ENCODE data around the gene TPRN.

DNA sequence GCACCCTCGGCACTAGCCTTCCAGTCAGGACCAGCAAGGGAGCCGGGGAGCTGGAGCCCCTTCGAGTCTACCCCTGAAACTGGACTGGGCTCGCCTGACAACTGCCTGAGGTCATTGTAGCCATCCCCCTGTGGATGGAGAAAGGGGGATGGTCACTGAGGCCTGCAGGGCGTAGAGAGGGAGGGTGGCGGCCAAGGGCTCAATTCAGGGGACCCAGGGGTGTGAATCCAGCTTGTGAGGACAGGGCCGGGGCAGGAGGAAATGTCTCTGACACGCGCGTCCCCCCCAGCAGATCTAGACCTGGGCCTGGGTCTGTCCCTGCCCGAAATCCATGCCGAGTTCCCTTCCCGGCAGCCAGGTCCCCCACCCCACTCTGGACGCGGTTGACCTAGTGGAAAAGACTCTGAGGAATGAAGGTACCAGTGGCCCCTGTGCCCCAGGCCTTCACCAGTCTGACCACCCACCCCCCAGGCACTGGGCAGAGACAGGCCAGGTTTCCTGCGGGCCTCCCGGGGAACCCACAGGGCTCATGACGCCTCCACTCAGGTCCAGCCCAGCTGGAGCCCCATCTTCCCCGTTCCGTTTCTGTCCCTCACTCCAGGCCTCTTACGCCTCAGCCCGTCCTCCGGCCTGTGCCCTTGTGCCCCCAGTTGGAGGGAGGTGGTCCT is 31.0 kb upstream of the TPRN start:
- TF ChIP-seq, protein P1, sequence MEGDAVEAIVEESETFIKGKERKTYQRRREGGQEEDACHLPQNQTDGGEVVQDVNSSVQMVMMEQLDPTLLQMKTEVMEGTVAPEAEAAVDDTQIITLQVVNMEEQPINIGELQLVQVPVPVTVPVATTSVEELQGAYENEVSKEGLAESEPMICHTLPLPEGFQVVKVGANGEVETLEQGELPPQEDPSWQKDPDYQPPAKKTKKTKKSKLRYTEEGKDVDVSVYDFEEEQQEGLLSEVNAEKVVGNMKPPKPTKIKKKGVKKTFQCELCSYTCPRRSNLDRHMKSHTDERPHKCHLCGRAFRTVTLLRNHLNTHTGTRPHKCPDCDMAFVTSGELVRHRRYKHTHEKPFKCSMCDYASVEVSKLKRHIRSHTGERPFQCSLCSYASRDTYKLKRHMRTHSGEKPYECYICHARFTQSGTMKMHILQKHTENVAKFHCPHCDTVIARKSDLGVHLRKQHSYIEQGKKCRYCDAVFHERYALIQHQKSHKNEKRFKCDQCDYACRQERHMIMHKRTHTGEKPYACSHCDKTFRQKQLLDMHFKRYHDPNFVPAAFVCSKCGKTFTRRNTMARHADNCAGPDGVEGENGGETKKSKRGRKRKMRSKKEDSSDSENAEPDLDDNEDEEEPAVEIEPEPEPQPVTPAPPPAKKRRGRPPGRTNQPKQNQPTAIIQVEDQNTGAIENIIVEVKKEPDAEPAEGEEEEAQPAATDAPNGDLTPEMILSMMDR (IDR thresholded peaks at IDR 0.05), result no peak
- no peak for TF ChIP-seq POLR2A (IDR thresholded peaks at IDR 0.05)

Measured in esophagus squamous epithelium (tissue), 4 donors.